K562 (cell line): ENCODE measurements around the gene PURA. TPM values are rescaled to one million over a fixed set of nuclear protein-coding genes. Genes with fewer than 3 reads are reported as not detected.

Source experiments
- ATAC-seq: fragments of 200-7000 bp; cut with Tn5 transposase; 3 replicates; pipeline ENCODE4 v1.9.1; 2020; ENCODE audit warnings: moderate library complexity
- Bru-seq: library from RNA; stranded (reverse); fragments of 400-500 nt; gene quantifications from one replicate; lab custom pipeline; 2021; lab: Mats Ljungman, UMichigan
- BruChase-seq, 2 experiments: library from RNA; stranded (reverse); fragments of 400-500 nt; gene quantifications; one replicate each; lab custom pipeline; 2021; lab: Mats Ljungman, UMichigan
- BruUV-seq: library from RNA; stranded (reverse); fragments of 400-500 nt; replicated peaks from 2 replicates; lab custom pipeline; 2021; lab: Mats Ljungman, UMichigan
- CTCF ChIA-PET: fragments of 300-600 bp; formaldehyde crosslinking; extraction: SDS; loops from one replicate; lab custom pipeline; 2021; ENCODE audit warnings: low intra/inter-chr PET ratio; lab: Yijun Ruan, JAX
- POLR2A ChIA-PET: fragments of 300-600, 350-650 bp; sonication (Branson Sonifier 250); formaldehyde crosslinking; extraction: SDS; loops from one replicate; lab custom pipeline; 2021; ENCODE audit warnings: antibody characterized with exemption, inconsistent platforms; lab: Yijun Ruan, JAX
- DNase-seq, 4 experiments: peaks; one replicate each; pipeline versions ENCODE4 v3.0.0 to v3.0.0-alpha.2; 2011 to 2018; ENCODE audit warnings: low spot score in 3 of 4, mixed read lengths in 3 of 4; ENCODE audit errors: extremely low read depth in 1 of 4
- FAIRE-seq: peaks from 2 replicates; lab custom pipeline; 2011; peaks lifted over from hg19 to GRCh38; lab: Jason Lieb, UNC
- H2AFZ ChIP-seq: 2 replicates; pipeline ENCODE4 v1.6.0; 2011; ENCODE audit warnings: low read depth, low read length, control low read depth, inconsistent platforms
- H3K27ac ChIP-seq: fragments of 200-600 bp; 3 replicates; pipeline ENCODE4 v1.8.0; 2011; ENCODE audit warnings: low read depth, mild to moderate bottlenecking, control low read depth, inconsistent platforms, low read length, moderate library complexity, mixed read lengths; ENCODE audit errors: extremely low read depth
- H3K27me3 ChIP-seq, 2 experiments: fragments of 300-600 bp in 1 of 2; 2 replicates in 1 of 2; 3 replicates in 1 of 2; pipeline versions ENCODE4 v1.6.0 to v1.8.0; 2011; ENCODE audit warnings: inconsistent platforms in 2 of 2, low read length in 2 of 2, mild to moderate bottlenecking in 1 of 2, mixed read lengths in 1 of 2, moderate library complexity in 1 of 2; ENCODE audit not compliant: control insufficient read depth in 2 of 2, insufficient read depth in 2 of 2
- H3K36me3 ChIP-seq: fragments of 300-600 bp; 3 replicates; pipeline ENCODE4 v1.8.0; 2011; ENCODE audit warnings: mild to moderate bottlenecking, low read length, inconsistent platforms; ENCODE audit not compliant: control insufficient read depth, insufficient read depth
- H3K4me1 ChIP-seq, 2 experiments: fragments of 200-600 bp in 1 of 2; replicated peaks in 1 of 2; 2 replicates in 1 of 2; 3 replicates in 1 of 2; pipeline versions ENCODE4 v1.5.1 to v1.8.0; 2011; ENCODE audit warnings: inconsistent platforms in 2 of 2, low read length in 2 of 2, mild to moderate bottlenecking in 1 of 2, mixed read lengths in 1 of 2, moderate library complexity in 1 of 2; ENCODE audit not compliant: control insufficient read depth in 2 of 2, insufficient read depth in 2 of 2
- H3K4me2 ChIP-seq: 2 replicates; pipeline ENCODE4 v1.6.1; 2011; ENCODE audit warnings: low read length, control low read depth, inconsistent platforms, mixed read lengths; ENCODE audit not compliant: insufficient read depth
- H3K4me3 ChIP-seq: fragments of 200-600 bp; sonication (generic), shearing (Covaris generic); 2 replicates; pipeline ENCODE4 v1.5.1; 2016; ENCODE audit warnings: control low read depth, inconsistent platforms
- H3K79me2 ChIP-seq: fragments of 200-600 bp; 3 replicates; pipeline ENCODE4 v1.8.0; 2011; ENCODE audit warnings: low read length, inconsistent platforms; ENCODE audit not compliant: control insufficient read depth, insufficient read depth
- H3K9ac ChIP-seq, 2 experiments: 2 replicates each; pipeline versions ENCODE4 v1.6.0 to v1.6.1; 2011; ENCODE audit warnings: low read depth in 2 of 2, low read length in 2 of 2, control low read depth in 1 of 2, inconsistent platforms in 1 of 2, mild to moderate bottlenecking in 1 of 2, mixed read lengths in 1 of 2; ENCODE audit not compliant: insufficient read depth in 1 of 2
- H3K9me1 ChIP-seq: one replicate; pipeline ENCODE4 v1.6.0; 2011; ENCODE audit warnings: inconsistent platforms, mild to moderate bottlenecking, low read length, moderate library complexity; ENCODE audit not compliant: control insufficient read depth, insufficient read depth
- H3K9me3 ChIP-seq: replicated peaks from 2 replicates; pipeline ENCODE4 v1.5.1; 2011; ENCODE audit warnings: low read depth, low read length, inconsistent platforms; ENCODE audit not compliant: control insufficient read depth, insufficient read depth
- H4K20me1 ChIP-seq: replicated peaks from 2 replicates; pipeline ENCODE4 v1.6.1; 2011; ENCODE audit warnings: low read length, inconsistent platforms, mixed read lengths; ENCODE audit not compliant: control insufficient read depth, insufficient read depth
- ATF1 ChIP-seq, 2 experiments: fragments of 450-650 bp in 1 of 2; IDR thresholded peaks; 2 replicates each; pipeline ENCODE4 v1.6.1; 2016; ENCODE audit warnings: missing compliant biosample characterization in 1 of 2, missing genetic modification characterization in 1 of 2
- BRCA1 ChIP-seq, 2 experiments: fragments of 450-650 bp in 1 of 2; sonication (generic) in 1 of 2; formaldehyde crosslinking in 1 of 2; IDR thresholded peaks; 2 replicates each; pipeline versions ENCODE4 v1.5.0 to v1.6.1; 2017 to 2020; ENCODE audit warnings: mild to moderate bottlenecking in 1 of 2, missing genetic modification reagents in 1 of 2
- ELF1 ChIP-seq: fragments of 200-800 bp; sonication (Bioruptor generic); IDR thresholded peaks from 2 replicates; pipeline ENCODE4 v1.6.1; 2016; ENCODE audit warnings: missing genetic modification characterization, missing compliant biosample characterization
- EWSR1 ChIP-seq: fragments of 450-650 bp; IDR thresholded peaks from 2 replicates; pipeline ENCODE4 v1.6.1; 2018; ENCODE audit warnings: borderline replicate concordance, mild to moderate bottlenecking, low read depth, moderate library complexity; ENCODE audit not compliant: partially characterized antibody
- NFE2 ChIP-seq: IDR thresholded peaks from 2 replicates; pipeline ENCODE4 v1.6.1; 2014; ENCODE audit warnings: antibody characterized with exemption, low read depth
- NR2C1 ChIP-seq, 2 experiments: fragments of 450-650 bp; IDR thresholded peaks; 2 replicates each; pipeline ENCODE4 v1.6.1; 2017; ENCODE audit warnings: mild to moderate bottlenecking in 2 of 2, antibody characterized with exemption in 1 of 2, inconsistent platforms in 1 of 2, missing compliant biosample characterization in 1 of 2, missing genetic modification characterization in 1 of 2
- RBFOX2 ChIP-seq: fragments of 200-400 bp; formaldehyde crosslinking; IDR thresholded peaks from 2 replicates; pipeline ENCODE4 v1.6.1; 2017; ENCODE audit warnings: low read depth, mild to moderate bottlenecking, low read length, moderate library complexity
- TRIM24 ChIP-seq, 2 experiments: fragments of 450-650 bp; IDR thresholded peaks; 2 replicates each; pipeline ENCODE4 v1.6.1; 2016
- ZBTB1 ChIP-seq: sonication (generic); formaldehyde crosslinking; IDR thresholded peaks from 2 replicates; pipeline ENCODE4 v1.8.1; 2023; ENCODE audit warnings: missing genetic modification reagents, low read depth, mild to moderate bottlenecking, borderline replicate concordance
- ZC3H4 ChIP-seq: sonication (generic); formaldehyde crosslinking; IDR thresholded peaks from 2 replicates; pipeline ENCODE4 v1.9.0; 2021; ENCODE audit warnings: missing genetic modification reagents, borderline replicate concordance
- WGBS: fragments of 100-300 bp; shearing (Covaris generic); methylation state at CpG from one replicate; pipeline ENCODE4 v1.1.6; 2016; ENCODE audit warnings: low coverage, mixed read lengths; ENCODE audit not compliant: insufficient coverage; ENCODE audit errors: missing lambda C conversion rate; 5-methylcytosine and 5-hydroxymethylcytosine counted together
- in situ Hi-C: fragments of 300-500 bp; cut with MboI; formaldehyde crosslinking; loops from 4 replicates; pipeline ENCODE4 v1.15.0; 2018; ENCODE audit warnings: inconsistent platforms, mixed read lengths
- intact Hi-C: fragments of 100-400 bp; cut with micrococcal nuclease; formaldehyde crosslinking; loops from 2 replicates; pipeline ENCODE4 v1.14.2; 2022
- long read RNA-seq, 3 experiments: library from polyadenylated mRNA in 2 of 3; library from RNA in 1 of 3; unstranded in 2 of 3; stranded (forward) in 1 of 3; transcript quantifications; one replicate each; pipeline ENCODE4 v2.0.0, GENCODE V29; 2019 to 2022
- polyA minus RNA-seq, 3 experiments: library from RNA; depleted of rRNA, polyadenylated mRNA; stranded (reverse); fragments of >200 nt; gene quantifications; 2 replicates each; pipeline ENCODE4 v1.2.3, GENCODE V29; 2011
- polyA plus RNA-seq, 8 experiments: library from polyadenylated mRNA; depleted of rRNA in 4 of 8; stranded (reverse) in 5 of 8; unstranded in 3 of 8; fragments of >200 nt; fragmentation: Nextera tagmentation in 2 of 8; fragmentation: Illumina TruSeq in 1 of 8; extraction: Ambion mirVana in 2 of 8; extraction: Trizol in 1 of 8; gene quantifications; 2 replicates each; pipeline versions ENCODE4 v1.2.1 to v1.2.3, GENCODE V29; 2011 to 2014; ENCODE audit warnings: inconsistent platforms in 1 of 8, missing spikeins in 1 of 8
- total RNA-seq, 7 experiments: library from RNA; depleted of rRNA in 6 of 7; stranded (reverse); fragments of >200 nt in 6 of 7; fragmentation: Illumina TruSeq in 2 of 7; extraction: Trizol in 2 of 7; gene quantifications; 2 replicates each; pipeline versions ENCODE4 v1.2.1 to v1.2.3, GENCODE V29; 2011 to 2021; ENCODE audit warnings: low replicate concordance in 1 of 7
- TF ChIP-seq, protein P1 (sequence below): fragments of 200-800 bp; sonication (Bioruptor generic); IDR thresholded peaks from 2 replicates; pipeline ENCODE4 v1.6.1; 2017; ENCODE audit warnings: missing genetic modification characterization, missing compliant biosample characterization
- TF ChIP-seq, protein P2 (sequence below): fragments of 250-450 bp; sonication (Bioruptor Pico); IDR thresholded peaks from 2 replicates; pipeline ENCODE4 v1.4.0; 2020; ENCODE audit warnings: borderline replicate concordance

Gene PURA
- 3.0 and 12.0 TPM in 2 replicates for total RNA-seq (2011; cell fraction: chromatin; rRNA removed; ENCODE audit: low replicate concordance)
- total RNA-seq (2011; cell fraction: nucleolus; rRNA removed), result 3.2 and 4.1 TPM in 2 replicates
- 7.8 and 14.4 TPM in 2 replicates for total RNA-seq (2011; cell fraction: nucleoplasm; rRNA removed)
- 10.7 and 13.8 TPM in 2 replicates for total RNA-seq (2014; rRNA removed)
- 5.5 and 6.0 TPM in 2 replicates for total RNA-seq (2014; rRNA removed; fragmentation: Illumina TruSeq; extraction: Trizol)
- 5.4 and 6.7 TPM in 2 replicates for total RNA-seq (2015; rRNA removed; fragmentation: Illumina TruSeq; extraction: Trizol)
- 10.6 and 11.1 TPM in 2 replicates for total RNA-seq (2021)
- polyA plus RNA-seq (2011; rRNA removed), result 3.7 and 4.2 TPM in 2 replicates
- 1.4 and 2.0 TPM in 2 replicates for polyA plus RNA-seq (2011; cell fraction: cytosol; rRNA removed)
- 3.7 and 4.1 TPM in 2 replicates for polyA plus RNA-seq (2011; cell fraction: nucleus; rRNA removed)
- polyA plus RNA-seq (2012), result 4.9 and 5.4 TPM in 2 replicates
- 4.7 and 5.6 TPM in 2 replicates for polyA plus RNA-seq (2014; fragmentation: Illumina TruSeq; extraction: Trizol)
- polyA plus RNA-seq (2014; fragmentation: Nextera tagmentation; extraction: Ambion mirVana), result 1 to 10 TPM; 3.2 to 4.2 TPM
- polyA plus RNA-seq (2014; rRNA removed), result 3.9 and 4.7 TPM in 2 replicates
- 5.7 and 8.2 TPM in 2 replicates for polyA minus RNA-seq (2011; rRNA and poly(A)+ RNA removed)
- polyA minus RNA-seq (2011; cell fraction: cytosol; rRNA and poly(A)+ RNA removed), result 5.3 and 5.8 TPM in 2 replicates
- 6.5 and 12.2 TPM in 2 replicates for polyA minus RNA-seq (2011; cell fraction: nucleus; rRNA and poly(A)+ RNA removed)
- percentile 84 among the genes with signal in this experiment for Bru-seq, nascent RNA
- percentile 88 among the genes with signal in this experiment for BruChase-seq, experiment 1, labeled RNA remaining after a 2-hour chase
- BruChase-seq, experiment 2, labeled RNA remaining after a 6-hour chase, result percentile 93 among the genes with signal in this experiment
- long read RNA-seq, experiment 1, full-length matches to known transcripts, result 54 of 65 reads
- long read RNA-seq, experiment 1, partial matches to known transcripts, result 0 of 65 reads
- long read RNA-seq, experiment 1, other reads (novel, unspliced or antisense), result 11 of 65 reads
- long read RNA-seq, experiment 2, full-length matches to known transcripts, result 20 of 20 reads
- long read RNA-seq, experiment 2, partial matches to known transcripts, result 0 of 20 reads
- long read RNA-seq, experiment 2, other reads (novel, unspliced or antisense), result 0 of 20 reads
- long read RNA-seq, experiment 3, full-length matches to known transcripts, result 3 of 3 reads
- long read RNA-seq, experiment 3, partial matches to known transcripts, result 0 of 3 reads
- long read RNA-seq, experiment 3, other reads (novel, unspliced or antisense), result 0 of 3 reads

DNA sequence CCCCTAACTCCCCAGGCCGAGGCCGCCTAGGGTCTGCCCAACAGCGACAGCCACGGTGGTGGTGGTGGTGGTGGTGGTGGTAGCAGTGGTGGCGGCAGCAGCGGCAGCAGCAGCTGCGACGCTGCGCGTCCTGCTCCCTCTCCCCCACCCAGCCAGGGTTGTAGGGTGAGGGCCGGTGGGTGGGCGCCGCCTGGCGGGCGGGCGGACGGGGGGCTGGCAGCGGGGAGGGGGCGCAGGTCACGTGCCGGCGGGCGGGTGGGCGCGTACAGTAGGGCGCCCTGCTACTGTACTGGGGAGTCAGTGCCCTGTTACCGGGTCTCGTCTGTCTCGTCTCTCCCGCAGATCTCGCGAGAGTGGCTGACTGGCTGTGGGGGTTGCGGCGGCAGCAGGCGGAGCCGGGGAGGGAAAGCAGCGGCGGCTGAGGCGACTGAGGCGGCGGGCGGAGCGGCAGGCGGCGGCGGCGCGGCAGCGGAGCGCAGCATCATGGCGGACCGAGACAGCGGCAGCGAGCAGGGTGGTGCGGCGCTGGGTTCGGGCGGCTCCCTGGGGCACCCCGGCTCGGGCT is at the start of gene PURA:
PURA (plus strand) TSS at position 411 of the 565 bp plus-strand sequence; CDS start at position 484, 73 bp downstream.
- ChIA-PET CTCF (interaction anchor here (0.8 to 1.2 kb wide), 2 partner anchors 37 to 41 kb away, joined by 3 to 6 read pairs; no protein-coding TSS in a partner anchor), POLR2A (interaction anchor here (0.6 to 1.9 kb wide), 3 partner anchors 10 to 68 kb away, joined by 3 to 6 read pairs (median 5); no protein-coding TSS in a partner anchor)
- Histone ChIP-seq H3K9me3 (no peaks in the 10 kb centered on the region), H2AFZ (peak within 1 kb of the TSS; percentile 80), H4K20me1 (peaks cover 6% of the 10 kb centered on the region; the same call in 1 of the 2 replicates), H3K9ac (peak within 1 kb of the TSS; percentile 74 to 94), H3K4me1 (peaks cover 28 to 30% of the 10 kb centered on the region in 2 experiments), H3K27ac (peak within 1 kb of the TSS; percentile 78), H3K4me3 (peak within 1 kb of the TSS; percentile 65), H3K27me3 (no peaks in the 10 kb centered on the region), H3K9me1 (no peaks in the 10 kb centered on the region), H3K79me2 (peaks cover 88% of the 10 kb centered on the region), H3K4me2 (peak within 1 kb of the TSS; percentile 96), H3K36me3 (no peaks in the 10 kb centered on the region; the same call in 2 of the 3 replicates)
- in situ Hi-C loops, result no loop called here
- FAIRE-seq (peak; percentile 71), ATAC-seq (peak; percentile 82), DNase-seq (peak; percentile 93 to 95 (median 94))
- intact Hi-C loops, result loop anchor here (10.0 kb wide), 2 partner anchors 601 to 1501 kb away; partner anchors contain the start of gene DIAPH1
- 1% methylated on average over 30 of the region's 60 CpGs for WGBS
- no TSS peak for BruUV-seq
- TF ChIP-seq, protein P1, sequence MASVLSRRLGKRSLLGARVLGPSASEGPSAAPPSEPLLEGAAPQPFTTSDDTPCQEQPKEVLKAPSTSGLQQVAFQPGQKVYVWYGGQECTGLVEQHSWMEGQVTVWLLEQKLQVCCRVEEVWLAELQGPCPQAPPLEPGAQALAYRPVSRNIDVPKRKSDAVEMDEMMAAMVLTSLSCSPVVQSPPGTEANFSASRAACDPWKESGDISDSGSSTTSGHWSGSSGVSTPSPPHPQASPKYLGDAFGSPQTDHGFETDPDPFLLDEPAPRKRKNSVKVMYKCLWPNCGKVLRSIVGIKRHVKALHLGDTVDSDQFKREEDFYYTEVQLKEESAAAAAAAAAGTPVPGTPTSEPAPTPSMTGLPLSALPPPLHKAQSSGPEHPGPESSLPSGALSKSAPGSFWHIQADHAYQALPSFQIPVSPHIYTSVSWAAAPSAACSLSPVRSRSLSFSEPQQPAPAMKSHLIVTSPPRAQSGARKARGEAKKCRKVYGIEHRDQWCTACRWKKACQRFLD (CRISPR knock-in tag), result no peak
- no peak for TF ChIP-seq NFE2
- no peak for TF ChIP-seq NR2C1 (IDR thresholded peaks at IDR 0.05)
- no peak for TF ChIP-seq NR2C1 (tag; IDR thresholded peaks at IDR 0.05)
- TF ChIP-seq BRCA1 (IDR thresholded peaks at IDR 0.05), result no peak
- TF ChIP-seq BRCA1 (CRISPR knock-in tag; IDR thresholded peaks at IDR 0.05), result no peak
- no peak for TF ChIP-seq ZC3H4 (CRISPR knock-in tag)
- TF ChIP-seq ELF1 (tag), result no peak
- peak; percentile 42; the same call in 1 of the 2 replicates for TF ChIP-seq ZBTB1 (CRISPR knock-in tag)
- TF ChIP-seq RBFOX2, result peak; percentile 86
- TF ChIP-seq ATF1 (CRISPR knock-in tag; IDR thresholded peaks at IDR 0.05), result no peak
- TF ChIP-seq ATF1 (tag; IDR thresholded peaks at IDR 0.05), result no peak
- TF ChIP-seq TRIM24 (IDR thresholded peaks at IDR 0.05), result no peak
- TF ChIP-seq, protein P2, sequence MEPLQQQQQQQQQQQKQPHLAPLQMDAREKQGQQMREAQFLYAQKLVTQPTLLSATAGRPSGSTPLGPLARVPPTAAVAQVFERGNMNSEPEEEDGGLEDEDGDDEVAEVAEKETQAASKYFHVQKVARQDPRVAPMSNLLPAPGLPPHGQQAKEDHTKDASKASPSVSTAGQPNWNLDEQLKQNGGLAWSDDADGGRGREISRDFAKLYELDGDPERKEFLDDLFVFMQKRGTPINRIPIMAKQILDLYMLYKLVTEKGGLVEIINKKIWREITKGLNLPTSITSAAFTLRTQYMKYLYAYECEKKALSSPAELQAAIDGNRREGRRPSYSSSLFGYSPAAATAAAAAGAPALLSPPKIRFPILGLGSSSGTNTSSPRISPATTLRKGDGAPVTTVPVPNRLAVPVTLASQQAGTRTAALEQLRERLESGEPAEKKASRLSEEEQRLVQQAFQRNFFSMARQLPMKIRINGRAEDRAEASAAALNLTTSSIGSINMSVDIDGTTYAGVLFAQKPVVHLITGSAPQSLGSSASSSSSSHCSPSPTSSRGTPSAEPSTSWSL (CRISPR knock-in tag), result no peak
- no peak for TF ChIP-seq EWSR1
